Kidney epithelial cell (primary cell): Measurements from ENCODE around the gene NELL2. TPM values are rescaled to one million over a fixed set of nuclear protein-coding genes. Genes with fewer than 3 reads are reported as not detected.

Experiments used
- DNase-seq: peaks from one replicate; pipeline ENCODE4 v3.0.0-alpha.2; 2010; ENCODE audit warnings: low read depth
- H3K27me3 ChIP-seq: 2 replicates; pipeline ENCODE4 v1.6.0; 2011; ENCODE audit warnings: low read length; ENCODE audit not compliant: control insufficient read depth, insufficient read depth
- H3K36me3 ChIP-seq: 2 replicates; pipeline ENCODE4 v1.5.1; 2011; ENCODE audit warnings: low read length; ENCODE audit not compliant: control insufficient read depth, insufficient read depth
- H3K4me3 ChIP-seq: 2 replicates; pipeline ENCODE4 v1.5.1; 2011; ENCODE audit warnings: low read depth, mild to moderate bottlenecking, control low read depth, low read length
- CTCF ChIP-seq: IDR thresholded peaks from 2 replicates; pipeline ENCODE4 v1.5.1; 2011; ENCODE audit warnings: mild to moderate bottlenecking, moderate library complexity, low read length, control low read depth, inconsistent platforms; ENCODE audit not compliant: insufficient read depth, poor library complexity, severe bottlenecking
- total RNA-seq: library from RNA; depleted of rRNA; stranded (reverse); fragments of >200 nt; gene quantifications from 2 replicates; pipeline ENCODE4 v1.2.3, GENCODE V29; 2015

The NELL2 gene
- total RNA-seq, 1 donor from 2014 or later: 3.5 TPM

- no peak for DNase-seq
- no peak for TF ChIP-seq CTCF
- H3K4me3 ChIP-seq: no peak overlapping the region
- no peaks in the 10 kb centered on the region for H3K27me3 ChIP-seq
- no peaks in the 10 kb centered on the region for H3K36me3 ChIP-seq
Measured at GRCh38 chr12:44654646-44655639, 221.2 kb downstream of the NELL2 start.

- DNase-seq: no peak
- Histone ChIP-seq H3K27me3 (no peaks in the 10 kb centered on the region), H3K4me3 (no peak overlapping the region), H3K36me3 (no peaks in the 10 kb centered on the region)
- TF ChIP-seq CTCF: no peak
Measured at GRCh38 chr12:44653861-44654527, 222.1 kb downstream of the NELL2 start.

GRCh38 chr12:44649693-44650092, 226.4 kb downstream of the NELL2 start:
- no peak for TF ChIP-seq CTCF
- DNase-seq: no peak
- Histone ChIP-seq H3K27me3 (no peaks in the 10 kb centered on the region), H3K36me3 (no peaks in the 10 kb centered on the region), H3K4me3 (no peak overlapping the region)

- no peak for TF ChIP-seq CTCF
- H3K36me3 ChIP-seq: no peaks in the 10 kb centered on the region
- no peak for DNase-seq
- H3K27me3 ChIP-seq: no peaks in the 10 kb centered on the region
- H3K4me3 ChIP-seq: no peak overlapping the region
Measured at GRCh38 chr12:44647917-44648690, 228.0 kb downstream of the NELL2 start.

- no peaks in the 10 kb centered on the region for H3K27me3 ChIP-seq
- no peak overlapping the region for H3K4me3 ChIP-seq
- no peak for DNase-seq
- TF ChIP-seq CTCF: no peak
- no peaks in the 10 kb centered on the region for H3K36me3 ChIP-seq
Measured at GRCh38 chr12:44640427-44641190, 235.5 kb downstream of the NELL2 start.
